Fibroblast of skin of abdomen (primary cell): ENCODE data around the gene AMOTL1. TPM values are rescaled to one million over a fixed set of nuclear protein-coding genes. Genes with fewer than 3 reads are reported as not detected.

Experiments
- DNase-seq: peaks from one replicate; pipeline ENCODE4 v3.0.0-alpha.2; 2013
- polyA plus RNA-seq, 2 experiments: library from polyadenylated mRNA; unstranded; fragments of 120-200 nt; gene quantifications; one replicate each; pipeline ENCODE4 v1.2.1, GENCODE V29; 2013; ENCODE audit not compliant: insufficient read length in 2 of 2

Gene AMOTL1
- polyA plus RNA-seq (2013, experiment 1 of 2; ENCODE audit: insufficient read length): 40.2 TPM
- 36.4 TPM for polyA plus RNA-seq (2013, experiment 2 of 2; ENCODE audit: insufficient read length)

GRCh38 chr11:94767701-94768601, at the start of gene AMOTL1:
Gene AMOTL1, plus strand, starts transcription at chr11:94768356. Its CDS starts 156 bp downstream, at chr11:94768512.
- peak; percentile 91 for DNase-seq

GRCh38 chr11:94719876-94720275, 48.3 kb upstream of the AMOTL1 start:
- DNase-seq: no peak

GRCh38 chr11:94721565-94722292, 46.4 kb upstream of the AMOTL1 start:
- no peak for DNase-seq

GRCh38 chr11:94722735-94723134, 45.4 kb upstream of the AMOTL1 start:
- no peak for DNase-seq

- DNase-seq: no peak
Measured at GRCh38 chr11:94725097-94725496, 43.1 kb upstream of the AMOTL1 start.

GRCh38 chr11:94727819-94728218, 40.3 kb upstream of the AMOTL1 start:
- no peak for DNase-seq

- DNase-seq: peak; percentile 54
Measured at GRCh38 chr11:94728541-94728940, 39.6 kb upstream of the AMOTL1 start.

GRCh38 chr11:94728966-94729751, 39.0 kb upstream of the AMOTL1 start:
- DNase-seq: no peak

- no peak for DNase-seq
Measured at GRCh38 chr11:94730153-94730552, 38.0 kb upstream of the AMOTL1 start.

GRCh38 chr11:94731880-94732601, 36.1 kb upstream of the AMOTL1 start:
- peak; percentile 75 for DNase-seq

GRCh38 chr11:94732617-94733281, 35.4 kb upstream of the AMOTL1 start:
- DNase-seq: peak; percentile 24

GRCh38 chr11:94734563-94735275, 33.4 kb upstream of the AMOTL1 start:
- no peak for DNase-seq

GRCh38 chr11:94735907-94736306, 32.2 kb upstream of the AMOTL1 start:
- DNase-seq: no peak

GRCh38 chr11:94737171-94737611, 31.0 kb upstream of the AMOTL1 start:
- peak; percentile 49 for DNase-seq

GRCh38 chr11:94738746-94739145, 29.4 kb upstream of the AMOTL1 start:
- DNase-seq: no peak

GRCh38 chr11:94739331-94739730, 28.8 kb upstream of the AMOTL1 start:
- DNase-seq: no peak

GRCh38 chr11:94740083-94741021, 27.8 kb upstream of the AMOTL1 start:
- DNase-seq: peak; percentile 32

GRCh38 chr11:94741022-94741679, 27.0 kb upstream of the AMOTL1 start:
- DNase-seq: peak; percentile 59

- no peak for DNase-seq
Measured at GRCh38 chr11:94742665-94743064, 25.5 kb upstream of the AMOTL1 start.
